SK-N-SH (cell line): ENCODE results near the gene FRMPD1. TPM values are rescaled to one million over a fixed set of nuclear protein-coding genes. Genes with fewer than 3 reads are reported as not detected.
"Not testable (repeated sequence)": the region's sequence is repeated elsewhere in the genome, so short reads cannot be mapped to it uniquely, and the experiment has no call there.

ENCODE experiments used
- CTCF ChIA-PET: fragments of 300-600, 350-600 bp; formaldehyde crosslinking; extraction: SDS; loops from one replicate; lab custom pipeline; 2021; lab: Yijun Ruan, JAX
- POLR2A ChIA-PET: fragments of 350-600 bp; sonication (Branson Sonifier 250); formaldehyde crosslinking; extraction: SDS; loops from one replicate; lab custom pipeline; 2020; ENCODE audit warnings: antibody characterized with exemption, inconsistent platforms; lab: Yijun Ruan, JAX
- DNase-seq: peaks from one replicate; pipeline ENCODE4 v3.0.0; 2012
- H2AFZ ChIP-seq: fragments of 200-600 bp; sonication (generic); 2 replicates; pipeline ENCODE4 v1.8.1; 2016; ENCODE audit warnings: antibody characterized with exemption, mild to moderate bottlenecking, low read depth
- H3F3A ChIP-seq: fragments of 200-600 bp; sonication (generic); replicated peaks from 2 replicates; pipeline ENCODE3; 2016; ENCODE audit warnings: antibody characterized with exemption, mild to moderate bottlenecking; ENCODE audit not compliant: insufficient read depth
- H3K27ac ChIP-seq, 2 experiments: fragments of 200-500 bp in 1 of 2; fragments of 200-600 bp in 1 of 2; sonication (Bioruptor generic) in 1 of 2; sonication (generic), shearing (Covaris generic) in 1 of 2; 2 replicates each; pipeline versions ENCODE4 v1.5.1 to v1.6.1; 2014 to 2016; ENCODE audit warnings: low read depth in 2 of 2, inconsistent platforms in 1 of 2, low read length in 1 of 2, mild to moderate bottlenecking in 1 of 2, mixed read lengths in 1 of 2
- H3K27me3 ChIP-seq: fragments of 200-600 bp; sonication (generic), shearing (Covaris generic); 2 replicates; pipeline ENCODE4 v1.6.1; 2016; ENCODE audit warnings: mixed run types; ENCODE audit not compliant: insufficient read depth
- H3K36me3 ChIP-seq, 2 experiments: fragments of 200-500 bp in 1 of 2; fragments of 200-600 bp in 1 of 2; sonication (Bioruptor generic) in 1 of 2; sonication (generic) in 1 of 2; replicated peaks in 1 of 2; 2 replicates each; pipeline versions ENCODE3 to v1.5.1; 2014 to 2016; ENCODE audit warnings: low read length in 1 of 2, mild to moderate bottlenecking in 1 of 2; ENCODE audit not compliant: insufficient read depth in 2 of 2, control insufficient read depth in 1 of 2
- H3K4me1 ChIP-seq, 2 experiments: fragments of 200-500 bp in 1 of 2; fragments of 200-600 bp in 1 of 2; sonication (Bioruptor generic) in 1 of 2; sonication (generic), shearing (Covaris generic) in 1 of 2; 2 replicates each; pipeline versions ENCODE4 v1.5.1 to v1.6.1; 2014 to 2016; ENCODE audit warnings: low read depth in 1 of 2, low read length in 1 of 2, mixed run types in 1 of 2; ENCODE audit not compliant: insufficient read depth in 2 of 2, control insufficient read depth in 1 of 2
- H3K4me2 ChIP-seq: fragments of 200-600 bp; sonication (generic), shearing (Covaris generic); 2 replicates; pipeline ENCODE4 v1.6.1; 2017; ENCODE audit warnings: mixed run types
- H3K4me3 ChIP-seq, 2 experiments: fragments of 200-500 bp in 1 of 2; fragments of 200-600 bp in 1 of 2; sonication (Bioruptor generic) in 1 of 2; sonication (generic), shearing (Covaris generic) in 1 of 2; 2 replicates each; pipeline versions ENCODE4 v1.5.1 to v1.8.1; 2014 to 2016; ENCODE audit warnings: low read depth in 2 of 2, inconsistent platforms in 1 of 2, low read length in 1 of 2, mild to moderate bottlenecking in 1 of 2, mixed read lengths in 1 of 2, moderate library complexity in 1 of 2
- H3K79me2 ChIP-seq: fragments of 200-600 bp; sonication (generic); 2 replicates; pipeline ENCODE4 v1.8.1; 2017; ENCODE audit warnings: mild to moderate bottlenecking; ENCODE audit not compliant: insufficient read depth
- H3K9ac ChIP-seq: fragments of 200-600 bp; sonication (generic); 2 replicates; pipeline ENCODE4 v1.6.1; 2017; ENCODE audit warnings: mixed run types
- H3K9me2 ChIP-seq: fragments of 200-600 bp; sonication (generic); 2 replicates; pipeline ENCODE4 v1.6.1; 2017; ENCODE audit warnings: mixed run types
- H3K9me3 ChIP-seq: fragments of 200-600 bp; sonication (generic); 2 replicates; pipeline ENCODE4 v1.6.1; 2017; ENCODE audit warnings: mixed run types, mild to moderate bottlenecking, moderate library complexity
- H4K20me1 ChIP-seq: fragments of 200-600 bp; sonication (generic); 2 replicates; pipeline ENCODE4 v1.6.1; 2017; ENCODE audit warnings: mild to moderate bottlenecking, mixed run types; ENCODE audit not compliant: insufficient read depth
- JUND ChIP-seq: IDR thresholded peaks from 2 replicates; pipeline ENCODE4 v1.4.0; 2012
- NFIC ChIP-seq: IDR thresholded peaks from 2 replicates; pipeline ENCODE4 v1.4.0; 2012; ENCODE audit warnings: borderline replicate concordance
- SMC3 ChIP-seq: IDR thresholded peaks from 2 replicates; pipeline ENCODE4 v1.6.1; 2012; ENCODE audit warnings: low read depth, low read length, improper control_type of control experiment
- WGBS: methylation state at CpG from one replicate; pipeline ENCODE4 v1.1.6; 2017; ENCODE audit warnings: low lambda C conversion rate; 5-methylcytosine and 5-hydroxymethylcytosine counted together
- polyA plus RNA-seq, 3 experiments: library from polyadenylated mRNA; depleted of rRNA; stranded (reverse); fragments of >200 nt; gene quantifications; 2 replicates each; pipeline ENCODE4 v1.2.3, GENCODE V29; 2012
- TF ChIP-seq, protein P1 (sequence below): IDR thresholded peaks from 2 replicates; pipeline ENCODE4 v1.6.1; 2012; ENCODE audit warnings: mild to moderate bottlenecking, low read depth, low read length, moderate library complexity

FRMPD1 gene
- polyA plus RNA-seq, 1 of the 3 experiments (the other 2 are of a cell fraction), result not detected

DNA sequence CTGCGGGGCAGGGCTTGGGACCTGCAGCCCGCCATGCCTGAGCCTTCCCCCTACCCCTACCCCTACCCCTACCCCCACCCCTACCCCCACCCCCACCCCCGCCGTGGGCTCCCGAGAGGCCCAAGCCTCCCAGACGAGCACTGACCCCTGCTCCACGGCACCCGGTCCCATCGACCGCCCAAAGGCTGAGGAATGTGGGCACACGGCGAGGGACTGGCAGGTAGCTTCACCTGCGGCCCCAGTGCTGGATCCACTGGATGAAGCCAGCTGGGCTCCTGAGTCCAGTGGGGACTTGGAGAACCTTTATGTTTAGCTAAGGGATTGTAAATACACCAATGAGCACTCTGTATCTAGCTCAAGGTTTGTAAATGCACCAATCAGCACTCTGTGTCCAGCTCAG lies 101.4 kb downstream of the FRMPD1 start:
- H3K4me2 ChIP-seq, H3K27me3 ChIP-seq, H3K4me3 ChIP-seq, H2AFZ ChIP-seq, H3K79me2 ChIP-seq, H4K20me1 ChIP-seq, H3K27ac ChIP-seq, H3K9me2 ChIP-seq, H3K9me3 ChIP-seq, DNase-seq, POLR2A ChIA-PET, H3F3A ChIP-seq, H3K9ac ChIP-seq, H3K4me1 ChIP-seq, H3K36me3 ChIP-seq: not testable (repeated sequence)
- WGBS, result 89% methylated on average over 7 of the region's 13 CpGs
- CTCF ChIA-PET, result interaction anchor here (1.0 kb wide), 1 partner anchor 170 kb away, joined by 3 read pairs; no protein-coding TSS in a partner anchor

DNA sequence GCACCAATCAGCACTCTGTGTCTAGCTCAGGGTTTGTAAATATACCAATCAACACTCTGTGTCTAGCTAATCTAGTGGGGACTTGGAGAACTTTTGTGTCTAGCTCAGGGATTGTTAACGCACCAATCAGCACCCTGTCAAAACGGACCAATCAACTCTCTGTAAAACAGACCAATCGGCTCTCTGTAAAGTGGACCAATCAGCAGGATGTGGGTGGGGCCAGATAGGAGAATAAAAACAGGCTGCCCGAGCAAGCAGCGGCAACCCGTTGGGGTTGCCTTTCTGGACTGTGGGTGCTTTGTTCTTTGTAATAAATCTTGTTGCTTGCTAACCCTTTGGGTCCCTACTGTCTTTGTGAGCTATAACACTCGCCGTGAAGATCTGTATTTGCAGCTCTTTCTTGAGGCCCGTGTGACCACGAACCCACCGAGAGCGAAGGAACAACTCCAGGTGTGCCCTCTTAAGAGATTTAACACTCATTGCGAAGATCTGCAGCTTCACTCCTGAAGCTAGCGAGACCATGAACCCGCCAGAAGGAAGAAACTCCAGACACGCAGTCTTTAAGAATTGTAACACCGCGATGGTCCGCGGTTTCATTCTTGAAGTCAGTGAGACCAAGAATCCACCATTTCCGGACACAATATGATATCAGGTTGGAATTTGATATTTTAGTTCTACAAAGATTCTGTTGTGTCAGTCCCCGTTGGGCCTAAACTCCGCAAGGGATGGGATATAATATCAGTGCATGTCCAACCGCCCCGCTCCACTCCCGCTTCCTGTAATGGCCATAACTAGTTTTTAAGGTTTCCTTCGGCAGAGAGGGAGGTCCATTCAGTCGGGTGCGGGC lies 102.1 kb downstream of the FRMPD1 start:
- Histone ChIP-seq H3K9me3 (no peaks in the 10 kb centered on the region), H2AFZ (peak overlapping the region; percentile 96), H3K4me3 (peak overlapping the region; percentile 84 to 90; a peak in 3 of 4 replicates), H3K4me1 (peaks cover 0 to 6% of the 10 kb centered on the region in 2 experiments; a peak in 1 of 4 replicates), H3K4me2 (peak overlapping the region; percentile 81), H3K9ac (peak overlapping the region; percentile 86; the same call in 1 of the 2 replicates), H3F3A (no peaks in the 10 kb centered on the region), H3K27me3 (no peaks in the 10 kb centered on the region), H3K79me2 (0 out of 2 replicates have a peak, but pooled peaks cover 4% of the 10 kb centered on the region), H4K20me1 (no peaks in the 10 kb centered on the region), H3K9me2 (no peaks in the 10 kb centered on the region), H3K27ac (no peak overlapping the region; a peak in 1 of 4 replicates), H3K36me3 (no peaks in the 10 kb centered on the region)
- ChIA-PET POLR2A (interaction anchor here (0.6 to 1.5 kb wide), 2 partner anchors 32 to 131 kb away, joined by 3 to 4 read pairs; partner anchors contain the start of gene EXOSC3), CTCF (interaction anchor here (1.0 kb wide), 1 partner anchor 171 kb away, joined by 3 read pairs; no protein-coding TSS in a partner anchor)
- no peak for DNase-seq
- TF ChIP-seq JUND, result no peak
- TF ChIP-seq, protein P1, sequence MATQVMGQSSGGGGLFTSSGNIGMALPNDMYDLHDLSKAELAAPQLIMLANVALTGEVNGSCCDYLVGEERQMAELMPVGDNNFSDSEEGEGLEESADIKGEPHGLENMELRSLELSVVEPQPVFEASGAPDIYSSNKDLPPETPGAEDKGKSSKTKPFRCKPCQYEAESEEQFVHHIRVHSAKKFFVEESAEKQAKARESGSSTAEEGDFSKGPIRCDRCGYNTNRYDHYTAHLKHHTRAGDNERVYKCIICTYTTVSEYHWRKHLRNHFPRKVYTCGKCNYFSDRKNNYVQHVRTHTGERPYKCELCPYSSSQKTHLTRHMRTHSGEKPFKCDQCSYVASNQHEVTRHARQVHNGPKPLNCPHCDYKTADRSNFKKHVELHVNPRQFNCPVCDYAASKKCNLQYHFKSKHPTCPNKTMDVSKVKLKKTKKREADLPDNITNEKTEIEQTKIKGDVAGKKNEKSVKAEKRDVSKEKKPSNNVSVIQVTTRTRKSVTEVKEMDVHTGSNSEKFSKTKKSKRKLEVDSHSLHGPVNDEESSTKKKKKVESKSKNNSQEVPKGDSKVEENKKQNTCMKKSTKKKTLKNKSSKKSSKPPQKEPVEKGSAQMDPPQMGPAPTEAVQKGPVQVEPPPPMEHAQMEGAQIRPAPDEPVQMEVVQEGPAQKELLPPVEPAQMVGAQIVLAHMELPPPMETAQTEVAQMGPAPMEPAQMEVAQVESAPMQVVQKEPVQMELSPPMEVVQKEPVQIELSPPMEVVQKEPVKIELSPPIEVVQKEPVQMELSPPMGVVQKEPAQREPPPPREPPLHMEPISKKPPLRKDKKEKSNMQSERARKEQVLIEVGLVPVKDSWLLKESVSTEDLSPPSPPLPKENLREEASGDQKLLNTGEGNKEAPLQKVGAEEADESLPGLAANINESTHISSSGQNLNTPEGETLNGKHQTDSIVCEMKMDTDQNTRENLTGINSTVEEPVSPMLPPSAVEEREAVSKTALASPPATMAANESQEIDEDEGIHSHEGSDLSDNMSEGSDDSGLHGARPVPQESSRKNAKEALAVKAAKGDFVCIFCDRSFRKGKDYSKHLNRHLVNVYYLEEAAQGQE, result no peak
- TF ChIP-seq SMC3, result no peak
- TF ChIP-seq NFIC, result no peak
- WGBS, result 90% methylated on average over 29 of the region's 29 CpGs
